22Rv1 (cell line): ENCODE data around the gene STARD7.

Source experiments
- H3K27ac ChIP-seq: fragments of 450-650 bp; 2 replicates; pipeline ENCODE4 v1.5.1; 2017
- ZFX ChIP-seq: fragments of 450-650 bp; IDR thresholded peaks from 2 replicates; pipeline ENCODE4 v1.6.1; 2017; ENCODE audit warnings: antibody characterized with exemption, borderline replicate concordance
- TF ChIP-seq, protein P1 (sequence below): fragments of 450-650 bp; IDR thresholded peaks from 2 replicates; pipeline ENCODE4 v1.5.1; 2017; ENCODE audit warnings: mild to moderate bottlenecking

The STARD7 gene

GRCh38 chr2:96250188-96250587, 41.6 kb upstream of the STARD7 start:
- TF ChIP-seq ZFX: no peak
- TF ChIP-seq, protein P1, sequence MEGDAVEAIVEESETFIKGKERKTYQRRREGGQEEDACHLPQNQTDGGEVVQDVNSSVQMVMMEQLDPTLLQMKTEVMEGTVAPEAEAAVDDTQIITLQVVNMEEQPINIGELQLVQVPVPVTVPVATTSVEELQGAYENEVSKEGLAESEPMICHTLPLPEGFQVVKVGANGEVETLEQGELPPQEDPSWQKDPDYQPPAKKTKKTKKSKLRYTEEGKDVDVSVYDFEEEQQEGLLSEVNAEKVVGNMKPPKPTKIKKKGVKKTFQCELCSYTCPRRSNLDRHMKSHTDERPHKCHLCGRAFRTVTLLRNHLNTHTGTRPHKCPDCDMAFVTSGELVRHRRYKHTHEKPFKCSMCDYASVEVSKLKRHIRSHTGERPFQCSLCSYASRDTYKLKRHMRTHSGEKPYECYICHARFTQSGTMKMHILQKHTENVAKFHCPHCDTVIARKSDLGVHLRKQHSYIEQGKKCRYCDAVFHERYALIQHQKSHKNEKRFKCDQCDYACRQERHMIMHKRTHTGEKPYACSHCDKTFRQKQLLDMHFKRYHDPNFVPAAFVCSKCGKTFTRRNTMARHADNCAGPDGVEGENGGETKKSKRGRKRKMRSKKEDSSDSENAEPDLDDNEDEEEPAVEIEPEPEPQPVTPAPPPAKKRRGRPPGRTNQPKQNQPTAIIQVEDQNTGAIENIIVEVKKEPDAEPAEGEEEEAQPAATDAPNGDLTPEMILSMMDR: no peak
- H3K27ac ChIP-seq: no peak overlapping the region

DNA sequence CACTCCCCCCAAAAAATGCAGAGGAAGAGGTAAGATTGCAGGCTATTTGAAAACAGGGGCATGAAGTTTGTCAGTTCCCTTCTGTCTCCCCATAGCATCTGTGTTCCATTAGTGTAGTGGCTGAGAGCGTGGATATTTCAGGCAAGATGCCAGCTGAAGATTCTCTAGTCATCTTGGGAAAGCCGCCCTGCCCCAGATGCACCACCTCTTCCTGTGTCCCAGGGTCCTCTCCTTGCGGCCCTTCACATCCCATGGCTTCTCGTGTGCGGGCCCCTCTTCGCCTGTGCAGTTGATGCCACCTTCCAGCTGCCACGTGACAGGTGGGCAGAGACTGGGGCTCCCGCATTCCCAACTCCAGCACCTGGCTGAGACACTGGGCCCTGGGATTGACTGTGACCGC, 41.0 kb upstream of the STARD7 start:
- no peak overlapping the region for H3K27ac ChIP-seq
- no peak for TF ChIP-seq ZFX
- TF ChIP-seq, protein P1: no peak

- TF ChIP-seq, protein P1: no peak
- TF ChIP-seq ZFX: no peak
- no peak overlapping the region for H3K27ac ChIP-seq
Measured at GRCh38 chr2:96248624-96249023, 40.0 kb upstream of the STARD7 start.

DNA sequence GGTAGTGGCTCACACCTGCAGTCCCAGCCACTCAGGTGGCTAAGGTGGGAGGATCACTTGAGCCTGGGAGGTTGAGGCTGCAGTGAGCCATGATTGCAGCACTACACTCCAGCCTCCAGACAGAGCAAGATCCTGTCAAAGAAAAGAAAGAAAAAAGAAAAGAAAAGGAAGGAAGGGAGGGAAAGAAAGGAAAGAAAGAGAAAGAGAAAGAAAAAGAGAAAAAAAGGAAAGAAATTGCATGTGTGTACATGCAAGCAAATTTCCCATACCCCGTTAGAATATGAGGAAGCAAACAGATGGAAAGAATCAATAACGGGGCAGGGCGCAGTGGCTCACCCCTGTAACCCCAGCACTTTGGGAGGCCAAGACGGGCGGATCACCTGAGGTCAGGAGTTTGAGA, 39.3 kb upstream of the STARD7 start:
- TF ChIP-seq ZFX: no peak
- TF ChIP-seq, protein P1: no peak
- H3K27ac ChIP-seq: no peak overlapping the region

DNA sequence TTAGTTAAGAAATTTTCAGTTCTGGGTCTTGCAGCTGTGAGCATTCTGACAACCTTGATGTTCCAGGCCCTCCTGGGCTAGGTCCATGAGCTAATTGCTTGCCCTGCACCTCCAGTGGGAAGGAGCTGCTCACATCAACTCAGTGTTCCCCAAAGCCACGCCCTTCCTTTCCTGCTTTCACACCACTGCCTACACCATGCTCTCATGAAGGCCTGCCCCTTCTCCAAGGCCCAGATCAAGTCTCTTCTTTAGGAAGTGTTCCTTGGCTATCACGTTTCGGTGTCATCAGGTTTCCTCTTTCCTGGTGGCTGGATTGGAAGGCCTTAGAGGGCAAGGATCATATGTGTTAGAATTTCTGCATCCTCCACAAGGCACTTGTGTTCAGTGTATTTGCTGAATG, 38.4 kb upstream of the STARD7 start:
- TF ChIP-seq ZFX: no peak
- TF ChIP-seq, protein P1: no peak
- no peak overlapping the region for H3K27ac ChIP-seq

DNA sequence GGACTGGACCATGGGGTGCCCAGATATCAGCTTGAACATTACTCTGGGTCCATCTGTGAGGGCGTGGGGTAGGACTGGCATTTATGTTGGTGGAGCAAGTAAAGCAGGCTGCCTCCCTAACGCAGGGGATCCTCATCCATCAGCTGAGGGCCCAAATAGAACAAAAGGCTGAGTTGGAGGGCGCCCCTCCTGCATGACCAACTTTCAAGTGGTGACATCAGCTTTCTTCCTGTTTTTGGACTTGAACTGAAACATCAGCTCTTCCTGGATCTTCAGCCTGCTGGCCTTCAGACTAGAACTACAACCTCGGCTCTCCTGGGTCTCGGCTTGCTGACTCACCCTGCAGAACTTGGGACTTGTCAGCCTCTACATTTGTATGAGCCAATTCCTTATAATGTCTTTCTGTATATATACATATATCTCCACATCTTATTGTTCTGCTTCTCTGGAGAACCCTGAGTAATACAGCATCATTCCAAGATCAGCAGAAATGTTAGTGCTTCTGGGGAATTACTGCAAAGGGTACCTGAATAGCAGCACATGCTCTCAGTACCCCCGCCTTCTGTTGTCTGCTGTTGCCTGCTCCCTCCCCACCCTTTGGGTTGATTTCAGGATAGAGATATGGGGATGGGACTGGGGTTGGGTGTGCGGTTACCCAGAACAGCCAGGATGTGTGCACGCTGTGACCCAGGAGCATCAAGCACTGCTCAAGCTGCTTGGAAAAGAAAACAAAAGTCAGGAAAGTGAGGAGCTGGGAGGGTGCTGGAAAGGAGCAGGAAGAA, 37.2 kb upstream of the STARD7 start:
- TF ChIP-seq ZFX: no peak
- TF ChIP-seq, protein P1: no peak
- no peak overlapping the region for H3K27ac ChIP-seq

- no peak for TF ChIP-seq ZFX
- TF ChIP-seq, protein P1: no peak
- no peak overlapping the region for H3K27ac ChIP-seq
Measured at GRCh38 chr2:96243843-96244242, 35.2 kb upstream of the STARD7 start.
